GM21515 (cell line): ENCODE data around the gene ITCH.
A peak's percentile ranks its signal among the peaks of the same experiment; 100 is the strongest.
"Not testable (repeated sequence)": the region's sequence is repeated elsewhere in the genome, so short reads cannot be mapped to it uniquely, and the experiment has no call there.

Experiments
- ATAC-seq: cut with Tn5 transposase; IDR thresholded peaks from one replicate; pipeline ENCODE4 v1.9.1; 2021; ENCODE audit not compliant: unreplicated experiment

Gene ITCH

GRCh38 chr20:34363062-34363464, at the start of gene ITCH:
Gene ITCH (plus strand): TSS chr20:34363273. CDS start chr20:34393812, 30,539 bp downstream.
- ATAC-seq, result peak; percentile 91

- ATAC-seq, result no peak
Measured at GRCh38 chr20:34315236-34315635, 47.8 kb upstream of the ITCH start.

- ATAC-seq, result no peak
Measured at GRCh38 chr20:34316196-34316814, 46.8 kb upstream of the ITCH start.

- no peak for ATAC-seq
Measured at GRCh38 chr20:34318609-34319443, 44.2 kb upstream of the ITCH start.

GRCh38 chr20:34320861-34321260, 42.2 kb upstream of the ITCH start:
- no peak for ATAC-seq

- ATAC-seq, result no peak
Measured at GRCh38 chr20:34322267-34323105, 40.6 kb upstream of the ITCH start.

GRCh38 chr20:34324541-34324940, 38.5 kb upstream of the ITCH start:
- ATAC-seq, result no peak

- not testable (repeated sequence) for ATAC-seq
Measured at GRCh38 chr20:34328207-34328606, 34.9 kb upstream of the ITCH start.

GRCh38 chr20:34328928-34329677, 34.0 kb upstream of the ITCH start:
- ATAC-seq, result no peak

- ATAC-seq, result not testable (repeated sequence)
Measured at GRCh38 chr20:34330861-34331544, 32.1 kb upstream of the ITCH start.

- ATAC-seq, result no peak
Measured at GRCh38 chr20:34331838-34332237, 31.2 kb upstream of the ITCH start.

- no peak for ATAC-seq
Measured at GRCh38 chr20:34332262-34332920, 30.7 kb upstream of the ITCH start.

- ATAC-seq, result no peak
Measured at GRCh38 chr20:34333786-34334185, 29.3 kb upstream of the ITCH start.

- no peak for ATAC-seq
Measured at GRCh38 chr20:34334654-34335407, 28.2 kb upstream of the ITCH start.

- no peak for ATAC-seq
Measured at GRCh38 chr20:34337544-34337943, 25.5 kb upstream of the ITCH start.

GRCh38 chr20:34337982-34338726, 24.9 kb upstream of the ITCH start:
- ATAC-seq, result peak; percentile 56

GRCh38 chr20:34340726-34341125, 22.3 kb upstream of the ITCH start:
- not testable (repeated sequence) for ATAC-seq

- not testable (repeated sequence) for ATAC-seq
Measured at GRCh38 chr20:34341199-34341598, 21.9 kb upstream of the ITCH start.
